Spleen (tissue), 7 donors: ENCODE measurements around the gene INVS.

Experiments
- CTCF ChIP-seq, 11 experiments: fragments of 200-600 bp in 7 of 11; fragments of 450-650 bp in 4 of 11; sonication (generic) in 4 of 11; IDR thresholded peaks in 8 of 11; conservative IDR thresholded peaks in 3 of 11; 1 replicate in 7 of 11; 2 replicates in 4 of 11; pipeline versions ENCODE4 v1.4.0 to v1.8.0; 2016 to 2021; ENCODE audit warnings: antibody characterized with exemption in 11 of 11, inconsistent platforms in 4 of 11, mild to moderate bottlenecking in 1 of 11
- POLR2A ChIP-seq, 3 donors: fragments of 450-650 bp; IDR thresholded peaks; one replicate each; pipeline ENCODE4 v1.5.1; 2017; ENCODE audit warnings: antibody characterized with exemption in 3 of 3, mild to moderate bottlenecking in 1 of 3
- POLR2AphosphoS5 ChIP-seq, 3 donors: sonication (generic); formaldehyde crosslinking; IDR thresholded peaks; one replicate each; pipeline ENCODE4 v1.5.1; 2017; ENCODE audit warnings: antibody characterized with exemption in 3 of 3
- donor health status: DM: no; HTN: no; CAD: no; lungs with moderate emphysema.
- donor health status: DM: no; HTN: no; CAD: no.
- donor health status: DM: no; HTN: no; CAD: no.

- no peak for TF ChIP-seq POLR2A (IDR thresholded peaks at IDR 0.05)
- TF ChIP-seq CTCF (IDR thresholded peaks at IDR 0.05 in 8 of 11, conservative IDR thresholded peaks at IDR 0.05 in 3 of 11): peak; percentile 34 to 79 (median 69)
- peak in 1 of 3 donors; percentile 6 for TF ChIP-seq POLR2AphosphoS5 (IDR thresholded peaks at IDR 0.05)
These were observed 117.2 kb downstream of the INVS start for GRCh38 chr9:100216178-100216787.
